HG02610 (cell line): ENCODE data around the gene RABIF.
"Not testable (repeated sequence)": the region's sequence is repeated elsewhere in the genome, so short reads cannot be mapped to it uniquely, and the experiment has no call there.

Experiments
- ATAC-seq: cut with Tn5 transposase; IDR thresholded peaks from one replicate; pipeline ENCODE4 v1.9.1; 2021; ENCODE audit warnings: mild to moderate bottlenecking, moderate library complexity; ENCODE audit not compliant: unreplicated experiment

RABIF gene

DNA sequence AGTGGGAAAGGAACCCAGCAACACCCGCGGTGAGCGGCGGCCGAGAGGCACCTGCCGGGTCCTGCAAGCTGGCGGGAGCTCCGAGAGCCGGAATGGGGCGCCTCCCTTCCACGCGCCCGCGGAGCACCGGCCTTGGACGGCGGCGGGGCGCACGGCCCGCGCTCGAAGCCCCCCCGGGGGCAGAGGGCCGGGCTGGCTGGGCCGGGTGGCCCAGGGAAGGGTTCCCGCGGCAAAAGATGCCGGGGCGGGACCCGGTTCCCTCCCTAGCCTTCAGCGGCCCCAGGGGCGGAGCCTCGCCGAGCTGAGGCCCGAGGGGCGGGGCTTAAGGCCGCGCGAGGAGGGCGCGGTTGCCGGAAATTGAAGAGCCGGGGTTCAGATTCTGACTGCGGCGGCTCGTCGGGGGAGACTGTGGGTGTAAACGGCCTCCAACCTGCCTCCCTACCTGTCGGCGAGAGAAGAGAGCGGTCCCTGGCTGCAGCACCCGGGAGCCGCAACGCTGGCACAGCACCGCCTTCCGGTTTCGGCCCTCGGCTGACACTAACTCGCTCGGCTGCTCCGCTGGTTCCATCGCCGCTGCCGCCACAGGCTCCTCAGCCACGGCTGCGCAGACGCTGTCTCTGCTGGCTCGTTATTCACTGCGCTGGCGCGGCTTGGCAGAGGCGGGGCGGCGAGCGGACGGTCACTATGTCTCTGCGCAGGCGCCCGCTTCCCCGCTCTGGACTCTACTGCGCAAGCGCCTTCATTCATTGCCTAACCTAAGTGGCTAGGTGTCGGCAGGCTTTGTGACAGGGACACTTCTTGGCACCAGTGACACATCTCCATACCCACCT, at the start of gene RABIF:
Gene RABIF (minus strand): TSS at position 619 of the 830 bp plus-strand sequence. CDS start 51 bp downstream, at position 568.
- peak; percentile 90 for ATAC-seq

DNA sequence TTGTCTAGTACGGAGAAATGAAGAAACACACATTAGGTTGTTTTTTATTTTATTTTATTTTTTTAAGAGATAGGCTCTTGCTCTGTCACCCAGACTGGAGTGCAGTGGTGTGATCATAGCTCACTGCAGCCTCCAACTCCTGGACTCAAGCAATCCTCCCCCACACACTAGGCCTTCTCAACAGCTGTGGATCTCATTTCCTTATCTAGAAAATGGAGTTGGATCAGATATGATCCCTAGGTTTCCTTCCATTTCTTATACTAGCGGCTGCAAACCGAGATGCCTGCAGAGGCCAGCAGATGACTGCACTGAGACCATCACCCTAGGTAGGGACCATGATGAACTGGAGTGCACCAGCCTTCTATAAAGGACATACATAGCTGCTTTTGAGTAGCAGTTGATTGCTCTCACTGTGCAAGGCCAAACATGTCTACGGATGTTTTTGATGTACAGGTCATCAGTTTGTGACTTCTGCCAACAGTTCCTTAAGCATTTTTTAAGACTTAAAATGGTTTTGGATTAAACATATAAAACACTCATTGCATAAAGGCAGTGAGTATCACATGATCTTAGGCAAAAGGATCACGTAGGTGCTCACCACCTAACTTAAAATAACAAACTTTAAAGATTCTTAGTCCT, 49.5 kb upstream of the RABIF start:
- ATAC-seq = no peak

- ATAC-seq = not testable (repeated sequence)
These were observed 47.5 kb upstream of the RABIF start for GRCh38 chr1:202936409-202936808.

DNA sequence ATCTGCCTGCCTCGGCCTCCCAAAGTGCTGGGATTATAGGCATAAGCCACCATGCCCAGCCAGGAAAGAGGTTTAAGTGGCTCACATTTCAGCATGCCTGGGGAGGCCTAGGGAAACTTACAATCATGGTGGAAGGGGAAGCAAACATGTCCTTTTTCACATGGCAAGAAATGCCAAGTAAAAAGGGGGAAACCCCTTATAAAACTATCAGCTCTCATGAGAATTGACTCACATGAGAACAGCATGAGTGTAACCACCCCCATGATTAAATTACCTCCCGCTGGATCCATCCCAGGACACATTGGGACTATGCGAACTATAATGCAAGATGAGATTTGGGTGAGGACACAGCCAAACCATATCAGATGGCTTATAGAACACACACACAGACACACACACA, 46.9 kb upstream of the RABIF start:
- no peak for ATAC-seq

- ATAC-seq = no peak
These were observed 45.8 kb upstream of the RABIF start for GRCh38 chr1:202934755-202935154.

DNA sequence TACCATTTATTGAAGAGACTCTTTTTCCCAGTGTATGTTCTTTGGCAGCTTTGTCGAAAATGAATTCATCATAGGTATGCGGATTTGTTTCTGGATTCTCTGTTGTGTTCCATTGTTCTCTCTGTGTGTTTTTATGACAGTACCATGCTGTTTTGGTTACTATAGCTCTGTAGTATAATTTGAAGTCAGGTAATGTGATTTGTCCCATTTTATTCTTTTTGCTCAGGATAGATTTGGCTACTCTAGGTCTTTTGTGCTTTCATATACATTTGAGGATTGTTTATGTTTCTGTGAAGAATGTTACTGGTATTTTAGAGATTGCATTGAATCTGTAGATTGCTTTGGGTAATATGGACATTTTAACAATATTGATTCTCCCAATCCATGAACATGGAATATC, 43.5 kb upstream of the RABIF start:
- ATAC-seq = no peak

- peak; percentile 92 for ATAC-seq
These were observed 37.9 kb upstream of the RABIF start, which contains the start of gene KLHL12 for GRCh38 chr1:202926581-202927491. TSS of gene KLHL12 (minus strand) at chr1:202927234. CDS start at chr1:202925162, 2,072 bp downstream.

- ATAC-seq = no peak
These were observed 34.6 kb upstream of the RABIF start for GRCh38 chr1:202923533-202923932.

DNA sequence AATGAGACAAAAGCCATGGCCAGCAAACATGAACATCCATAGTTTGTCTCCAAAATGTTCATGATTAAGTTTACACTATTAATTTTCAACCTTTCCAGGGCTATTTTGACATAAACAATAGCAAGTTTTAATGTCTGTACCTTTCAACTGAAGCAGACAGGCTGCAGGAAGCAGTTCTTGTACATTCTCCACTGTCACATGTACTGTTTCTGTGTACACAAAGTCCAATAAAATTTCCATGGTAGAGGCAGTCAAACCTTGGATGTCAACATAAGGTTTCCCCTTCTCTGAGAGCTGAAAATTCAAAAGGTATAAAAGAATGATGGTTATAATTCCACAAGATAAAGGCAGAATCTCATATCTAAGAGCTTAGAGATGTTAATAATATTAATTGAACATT, 30.7 kb upstream of the RABIF start:
- no peak for ATAC-seq

DNA sequence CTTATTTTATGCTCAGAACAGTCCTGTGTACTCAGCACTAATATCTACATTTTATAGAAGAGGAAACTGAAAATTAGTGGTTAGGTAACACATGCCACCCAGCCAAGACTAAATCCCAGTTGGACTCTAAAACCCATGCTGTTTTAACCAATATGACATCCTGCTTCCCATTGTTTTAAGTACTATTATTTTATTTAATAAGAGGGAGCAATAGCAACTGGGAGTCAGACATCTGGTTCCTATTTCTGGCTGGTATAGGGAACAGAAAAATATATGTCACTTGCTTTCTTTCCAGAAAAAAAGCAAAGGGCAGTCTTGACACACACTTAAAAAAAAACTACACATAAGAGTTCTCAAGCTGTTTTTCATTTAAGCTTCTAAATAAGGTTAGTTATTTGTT, 26.2 kb upstream of the RABIF start:
- ATAC-seq = no peak

DNA sequence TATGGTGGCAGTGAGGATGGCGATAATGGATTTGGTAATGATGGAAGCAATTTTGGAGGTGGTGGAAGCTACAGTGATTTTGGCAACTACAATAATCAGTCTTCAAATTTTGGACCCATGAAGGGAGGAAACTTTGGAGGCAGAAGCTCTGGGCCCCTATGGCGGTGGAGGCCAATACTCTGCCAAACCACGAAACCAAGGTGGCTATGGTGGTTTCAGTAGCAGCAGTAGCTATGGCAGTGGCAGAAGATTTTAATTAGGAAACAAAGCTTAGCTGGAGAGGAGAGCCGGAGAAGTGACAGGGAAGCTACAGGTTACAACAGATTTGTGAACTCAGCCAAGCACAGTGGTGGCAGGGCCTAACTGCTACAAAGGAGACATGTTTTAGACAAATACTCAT, 23.5 kb upstream of the RABIF start:
- not testable (repeated sequence) for ATAC-seq

DNA sequence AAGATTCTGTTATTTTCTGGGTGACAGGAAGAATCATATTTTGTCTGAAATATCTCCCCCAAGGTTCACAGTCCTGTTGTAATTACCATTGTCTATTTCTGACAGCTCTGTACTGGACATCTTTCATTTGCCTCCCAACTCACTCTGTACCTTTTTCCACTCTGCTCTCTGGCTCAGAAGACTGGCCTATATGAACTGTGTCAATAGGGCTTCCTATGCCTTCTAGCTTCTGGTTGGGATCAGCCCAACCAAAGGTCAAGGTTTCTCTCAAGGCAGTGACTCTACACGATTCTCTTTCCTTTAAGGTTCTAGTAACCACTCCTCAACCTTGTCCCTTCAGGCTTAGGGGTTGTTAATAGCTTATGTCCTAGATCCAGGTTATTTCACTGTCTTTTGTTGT, 20.5 kb upstream of the RABIF start:
- no peak for ATAC-seq

- ATAC-seq = no peak
These were observed 20.0 kb upstream of the RABIF start for GRCh38 chr1:202908998-202909397.

- ATAC-seq = no peak
These were observed 16.4 kb upstream of the RABIF start for GRCh38 chr1:202905331-202905730.

- not testable (repeated sequence) for ATAC-seq
These were observed 14.9 kb upstream of the RABIF start for GRCh38 chr1:202903808-202904207.

GRCh38 chr1:202901555-202901954, 12.6 kb upstream of the RABIF start:
- ATAC-seq = no peak

DNA sequence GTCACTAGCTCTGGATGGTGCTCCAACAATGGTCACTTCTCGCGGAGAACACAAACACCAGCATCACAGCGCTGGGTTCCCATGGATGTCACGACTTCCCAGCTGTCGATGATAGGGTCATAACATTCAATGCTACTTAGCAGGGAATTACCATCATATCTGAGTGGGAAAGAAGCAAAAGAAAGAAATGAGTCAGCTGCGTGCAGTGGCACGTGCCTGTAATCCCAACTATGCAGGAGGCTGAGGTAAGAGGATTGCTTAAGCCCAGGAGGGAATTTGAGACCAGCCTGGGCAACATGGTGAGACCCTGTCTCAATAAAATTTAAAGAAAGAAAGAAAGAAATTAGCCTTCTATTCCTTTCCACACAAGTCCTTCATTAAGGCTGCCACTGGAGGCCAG, 3.6 kb upstream of the RABIF start:
- no peak for ATAC-seq

GRCh38 chr1:202890392-202890791, 1.4 kb upstream of the RABIF start:
- ATAC-seq = no peak

DNA sequence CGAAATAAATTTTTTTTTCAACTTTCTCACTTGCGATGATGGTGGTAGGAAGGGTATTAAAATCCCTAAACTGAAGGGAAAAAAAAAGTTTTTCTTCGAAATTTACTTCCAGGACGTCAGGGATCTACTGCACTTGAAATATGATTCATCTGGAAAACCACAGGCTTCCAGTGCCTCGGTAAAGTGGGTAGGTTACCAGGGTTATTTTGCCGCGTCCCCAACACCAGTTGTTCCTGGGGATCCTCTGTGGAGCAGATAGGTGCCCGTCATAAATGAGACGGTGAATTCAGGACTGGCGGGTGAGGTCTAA, 773 bp downstream of the RABIF start:
- ATAC-seq = no peak

DNA sequence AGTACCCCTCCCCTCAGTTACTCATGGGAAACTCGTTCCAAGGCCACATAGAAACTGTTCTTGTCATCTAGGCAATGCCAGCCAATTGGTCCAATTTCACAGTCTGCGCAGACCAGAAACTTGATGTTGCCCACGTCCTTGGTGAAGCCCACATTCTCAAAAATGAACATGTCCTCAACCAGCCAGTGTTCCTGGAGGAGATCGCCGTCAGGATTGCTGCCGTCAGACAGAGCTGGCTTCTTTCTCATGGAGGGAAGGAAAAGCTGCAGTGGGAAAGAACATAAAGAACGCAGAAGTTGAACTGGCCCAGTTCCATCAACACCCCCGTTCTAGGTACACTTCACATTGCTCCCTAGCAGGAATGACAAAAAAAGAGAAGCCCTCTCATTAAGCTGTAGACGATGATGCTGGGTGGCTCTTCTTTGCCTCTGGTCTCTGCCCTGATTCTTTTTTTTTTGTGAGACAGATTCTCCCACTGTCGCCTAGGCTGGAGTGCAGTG, 7.9 kb downstream of the RABIF start:
- ATAC-seq = no peak

DNA sequence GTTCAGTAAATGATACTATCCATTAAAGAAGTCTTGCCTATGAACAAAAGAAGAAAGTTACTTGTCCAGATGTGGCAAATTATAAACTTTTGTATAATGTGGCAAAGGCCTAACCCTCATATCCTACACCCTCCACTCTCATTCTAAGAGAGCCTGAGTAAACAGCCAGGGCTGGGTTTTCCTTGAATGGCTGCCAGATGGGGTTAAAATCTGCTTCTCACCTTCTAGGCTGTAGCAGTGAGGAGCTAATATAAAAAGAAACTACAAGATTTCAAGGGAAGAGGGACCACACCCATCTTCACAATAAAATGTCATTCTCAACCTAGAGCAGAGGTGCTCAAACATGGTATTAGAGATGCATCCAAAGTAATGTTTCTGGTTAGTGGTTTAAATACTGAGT, 8.9 kb downstream of the RABIF start:
- no peak for ATAC-seq
